ENCODE results near the gene ZMYND11. TPM values are rescaled to one million over a fixed set of nuclear protein-coding genes. Genes with fewer than 3 reads are reported as not detected.
A peak's percentile ranks its signal among the peaks of the same experiment; 100 is the strongest.

The ZMYND11 gene
- total and polyA plus RNA-seq, 12 donors = 26.6 to 95.4 (median 78.6) TPM

- DNase-seq = no peak
- intact Hi-C loops (cut with DNase I) = no loop called here
- 98% methylated on average over 16 of the region's 16 CpGs for WGBS, 2 donors
Observed at GRCh38 chr10:273088-273487, 137.8 kb downstream of the ZMYND11 start.

GRCh38 chr10:274866-275265 is 139.6 kb downstream of the ZMYND11 start:
- no peak for TF ChIP-seq CTCF (IDR thresholded peaks at IDR 0.05)
- intact Hi-C loops (cut with DNase I) = no loop called here
- no peak for ATAC-seq
- 73 to 78% methylated on average over 2 of the region's 2 CpGs for WGBS, 2 donors
- H3K27ac ChIP-seq = no peak overlapping the region
- DNase-seq = no peak
- H3K27me3 ChIP-seq = no peaks in the 10 kb centered on the region
- no peak overlapping the region for H3K4me3 ChIP-seq
- H3K36me3 ChIP-seq = peaks cover 0 to 51% (median 6%) of the 10 kb centered on the region in 9 donors
- no peaks in the 10 kb centered on the region for H3K9me3 ChIP-seq
- H3K4me1 ChIP-seq = peaks cover 0 to 15% (median 7%) of the 10 kb centered on the region in 9 donors

More at GRCh38 chr10:273088-273487, 137.8 kb downstream of the ZMYND11 start:
- no peaks in the 10 kb centered on the region for H3K27me3 ChIP-seq
- no peak overlapping the region for H3K27ac ChIP-seq
- peaks cover 0 to 34% (median 6%) of the 10 kb centered on the region in 9 donors for H3K36me3 ChIP-seq
- no peaks in the 10 kb centered on the region for H3K9me3 ChIP-seq
- no peaks in the 10 kb centered on the region for H3K4me1 ChIP-seq
- H3K4me3 ChIP-seq = no peak overlapping the region
- TF ChIP-seq CTCF (IDR thresholded peaks at IDR 0.05) = no peak
- peak in 1 of 8 donors; percentile 48 for ATAC-seq

- no peak for ATAC-seq
- DNase-seq = no peak
- peaks cover 0 to 59% (median 12%) of the 10 kb centered on the region in 9 donors for H3K36me3 ChIP-seq
Observed at GRCh38 chr10:275680-276079, 140.4 kb downstream of the ZMYND11 start.

GRCh38 chr10:277963-278362 is 142.7 kb downstream of the ZMYND11 start:
- 98% methylated on average over 19 of the region's 19 CpGs for WGBS, 2 donors
- Histone ChIP-seq H3K27ac (no peak overlapping the region), H3K27me3 (no peaks in the 10 kb centered on the region), H3K36me3 (peaks cover 0 to 82% (median 21%) of the 10 kb centered on the region in 9 donors), H3K9me3 (no peaks in the 10 kb centered on the region), H3K4me3 (no peak overlapping the region), H3K4me1 (peaks cover 0 to 15% (median 8%) of the 10 kb centered on the region in 9 donors)
- intact Hi-C loops (cut with DNase I) = no loop called here
- no peak for DNase-seq
- no peak for TF ChIP-seq CTCF (IDR thresholded peaks at IDR 0.05)
- peak in 4 of 8 donors; percentile 6 to 38 (median 10) for ATAC-seq

More at GRCh38 chr10:275680-276079, 140.4 kb downstream of the ZMYND11 start:
- no peaks in the 10 kb centered on the region for H3K9me3 ChIP-seq
- intact Hi-C loops (cut with DNase I) = no loop called here
- peaks cover 0 to 15% (median 8%) of the 10 kb centered on the region in 9 donors for H3K4me1 ChIP-seq
- no peaks in the 10 kb centered on the region for H3K27me3 ChIP-seq
- WGBS, 2 donors = 96 to 98% methylated on average over 18 of the region's 18 CpGs
- H3K27ac ChIP-seq = no peak overlapping the region
- TF ChIP-seq CTCF (IDR thresholded peaks at IDR 0.05) = no peak
- no peak overlapping the region for H3K4me3 ChIP-seq

Measured in heart right ventricle (tissue), 16 donors.